Head of caudate nucleus (tissue), 42 donors: ENCODE measurements around the gene CLEC4F.
A peak's percentile ranks its signal among the peaks of the same experiment; 100 is the strongest.

Experiments used
- DNase-seq, 42 donors: peaks; one replicate each; pipeline versions ENCODE4 v3.0.0 to v3.0.0-alpha.2; 2020 to 2021; ENCODE audit warnings: mixed read lengths in 7 of 42
- intact Hi-C: fragments of 100-400 bp; cut with DNase I; formaldehyde crosslinking; loops from one replicate; pipeline ENCODE4 v1.15.0; 2022

Gene CLEC4F

GRCh38 chr2:70795164-70795995 lies 25.0 kb downstream of the CLEC4F start:
- intact Hi-C loops, result loop anchor here (10.0 kb wide), 1 partner anchor 79 kb away; no protein-coding TSS in a partner anchor
- no peak for DNase-seq

- no peak for DNase-seq
- intact Hi-C loops, result loop anchor here (10.0 kb wide), 1 partner anchor 81 kb away; no protein-coding TSS in a partner anchor
Measured at GRCh38 chr2:70793450-70793849, 26.9 kb downstream of the CLEC4F start.

- peak in 1 of 42 donors; percentile 3 for DNase-seq
- intact Hi-C loops, result loop anchor here (10.0 kb wide), 1 partner anchor 85 kb away; no protein-coding TSS in a partner anchor
Measured at GRCh38 chr2:70790136-70790828, 30.1 kb downstream of the CLEC4F start, which contains the start of gene FIGLA. TSS of gene FIGLA (minus strand) at chr2:70790643. CDS start at chr2:70790638, 5 bp downstream.

GRCh38 chr2:70789304-70790135 lies 30.9 kb downstream of the CLEC4F start:
- DNase-seq, result peak; percentile 67 to 92 (median 80)
- intact Hi-C loops, result loop anchor here (5.0 to 10.0 kb wide), 2 partner anchors 85 to 158 kb away; no protein-coding TSS in a partner anchor

GRCh38 chr2:70785137-70785911 lies 35.1 kb downstream of the CLEC4F start:
- DNase-seq, result peak; percentile 39 to 85 (median 70)
- intact Hi-C loops, result loop anchor here (2.0 to 5.0 kb wide), 2 partner anchors 131 to 162 kb away; no protein-coding TSS in a partner anchor

- intact Hi-C loops, result loop anchor here (2.0 kb wide), 1 partner anchor 130 kb away; no protein-coding TSS in a partner anchor
- no peak for DNase-seq
Measured at GRCh38 chr2:70784320-70784719, 36.1 kb downstream of the CLEC4F start.

- DNase-seq, result no peak
- intact Hi-C loops, result no loop called here
Measured at GRCh38 chr2:70779911-70780545, 40.4 kb downstream of the CLEC4F start.

- intact Hi-C loops, result no loop called here
- no peak for DNase-seq
Measured at GRCh38 chr2:70779491-70779890, 40.9 kb downstream of the CLEC4F start.

- no peak for DNase-seq
- intact Hi-C loops, result no loop called here
Measured at GRCh38 chr2:70778676-70779075, 41.7 kb downstream of the CLEC4F start.

GRCh38 chr2:70777450-70777849 lies 42.9 kb downstream of the CLEC4F start:
- intact Hi-C loops, result no loop called here
- DNase-seq, result no peak

GRCh38 chr2:70776266-70776665 lies 44.1 kb downstream of the CLEC4F start:
- intact Hi-C loops, result no loop called here
- no peak for DNase-seq

- intact Hi-C loops, result no loop called here
- no peak for DNase-seq
Measured at GRCh38 chr2:70775141-70775540, 45.3 kb downstream of the CLEC4F start.

GRCh38 chr2:70772486-70773155 lies 47.8 kb downstream of the CLEC4F start:
- no peak for DNase-seq
- intact Hi-C loops, result no loop called here

GRCh38 chr2:70771446-70771845 lies 49.0 kb downstream of the CLEC4F start:
- DNase-seq, result no peak
- intact Hi-C loops, result no loop called here

- intact Hi-C loops, result no loop called here
- no peak for DNase-seq
Measured at GRCh38 chr2:70769450-70769849, 50.9 kb downstream of the CLEC4F start.

- intact Hi-C loops, result no loop called here
- no peak for DNase-seq
Measured at GRCh38 chr2:70768590-70769085, 51.8 kb downstream of the CLEC4F start.
